Measurements from ENCODE around the gene COL25A1.
"Not testable (repeated sequence)": the region's sequence is repeated elsewhere in the genome, so short reads cannot be mapped to it uniquely, and the experiment has no call there.

Gene COL25A1

GRCh38 chr4:108900018-108900580, 402.4 kb downstream of the COL25A1 start:
- DNase-seq, result no peak

- no peak for DNase-seq
Observed at GRCh38 chr4:108893468-108893867, 409.0 kb downstream of the COL25A1 start.

- DNase-seq, result no peak
Observed at GRCh38 chr4:108891896-108892590, 410.4 kb downstream of the COL25A1 start.

- no peak for DNase-seq
Observed at GRCh38 chr4:108890484-108890881, 412.0 kb downstream of the COL25A1 start.

GRCh38 chr4:108889696-108890483, 412.6 kb downstream of the COL25A1 start:
- DNase-seq, result no peak

- no peak for DNase-seq
Observed at GRCh38 chr4:108888769-108889168, 413.7 kb downstream of the COL25A1 start.

- DNase-seq, result no peak
Observed at GRCh38 chr4:108887034-108887433, 415.4 kb downstream of the COL25A1 start.

- no peak for DNase-seq
Observed at GRCh38 chr4:108885211-108885610, 417.2 kb downstream of the COL25A1 start.

- DNase-seq, result no peak
Observed at GRCh38 chr4:108884596-108884995, 417.9 kb downstream of the COL25A1 start.

- no peak for DNase-seq
Observed at GRCh38 chr4:108881986-108882385, 420.5 kb downstream of the COL25A1 start.

- DNase-seq, result no peak
Observed at GRCh38 chr4:108881190-108881589, 421.3 kb downstream of the COL25A1 start.

GRCh38 chr4:108878806-108879205, 423.7 kb downstream of the COL25A1 start:
- DNase-seq, result no peak

- no peak for DNase-seq
Observed at GRCh38 chr4:108877821-108878220, 424.6 kb downstream of the COL25A1 start.

GRCh38 chr4:108874806-108875205, 427.7 kb downstream of the COL25A1 start:
- no peak for DNase-seq

GRCh38 chr4:108869970-108870369, 432.5 kb downstream of the COL25A1 start:
- DNase-seq, result not testable (repeated sequence)

- DNase-seq, result no peak
Observed at GRCh38 chr4:108868606-108869227, 433.7 kb downstream of the COL25A1 start.

- no peak for DNase-seq
Observed at GRCh38 chr4:108867476-108867875, 435.0 kb downstream of the COL25A1 start.

GRCh38 chr4:108861334-108861733, 441.1 kb downstream of the COL25A1 start:
- no peak for DNase-seq

GRCh38 chr4:108854786-108855185, 447.7 kb downstream of the COL25A1 start:
- no peak for DNase-seq

- no peak for DNase-seq
Observed at GRCh38 chr4:108852691-108853090, 449.8 kb downstream of the COL25A1 start.

GRCh38 chr4:108851366-108851765, 451.1 kb downstream of the COL25A1 start:
- no peak for DNase-seq

- DNase-seq, result no peak
Observed at GRCh38 chr4:108850219-108850649, 452.2 kb downstream of the COL25A1 start.

GRCh38 chr4:108849611-108850168, 452.8 kb downstream of the COL25A1 start:
- DNase-seq, result no peak

Measured in CD4-positive, alpha-beta T cell treated with Interleukin-1 beta for 1 hour (primary cell).